GM12878 (cell line): Measurements from ENCODE around the gene ITGA2. TPM values are rescaled to one million over a fixed set of nuclear protein-coding genes. Genes with fewer than 3 reads are reported as not detected.

Experiments used
- ATAC-seq: fragments of 200-7000 bp; cut with Tn5 transposase; 3 replicates; pipeline ENCODE4 v1.9.1; 2020; ENCODE audit warnings: mild to moderate bottlenecking, moderate library complexity
- BruUV-seq: library from RNA; stranded (reverse); fragments of 400-500 nt; replicated peaks from 2 replicates; lab custom pipeline; 2021; lab: Mats Ljungman, UMichigan
- CTCF ChIA-PET: fragments of 300-600 bp; sonication (Branson Sonifier 250); formaldehyde crosslinking; extraction: SDS; loops from one replicate; lab custom pipeline; 2021; ENCODE audit warnings: inconsistent platforms; lab: Yijun Ruan, JAX
- POLR2A ChIA-PET: fragments of 350-600 bp; formaldehyde crosslinking; extraction: SDS; loops from one replicate; lab custom pipeline; 2021; ENCODE audit warnings: inconsistent platforms; lab: Charles Lee
- RAD21 ChIA-PET: fragments of 300-600 bp; sonication (Branson Sonifier 250); formaldehyde crosslinking; loops from one replicate; lab custom pipeline; 2023; ENCODE audit warnings: antibody characterized with exemption; ENCODE audit not compliant: unreplicated experiment; lab: Charles Lee
- SMC1A ChIA-PET: fragments of 300-600 bp; sonication (Branson Sonifier 250); formaldehyde crosslinking; loops from one replicate; lab custom pipeline; 2023; ENCODE audit not compliant: unreplicated experiment, uncharacterized antibody; lab: Charles Lee
- DNase-seq: peaks from one replicate; pipeline ENCODE4 v3.0.0-alpha.2; 2011; ENCODE audit warnings: low read depth, low spot score
- FAIRE-seq: peaks from 3 replicates; lab custom pipeline; 2011; peaks lifted over from hg19 to GRCh38; lab: Jason Lieb, UNC
- H2AFZ ChIP-seq: 2 replicates; pipeline ENCODE4 v1.6.0; 2011; ENCODE audit warnings: low read depth, low read length, control low read depth; ENCODE audit not compliant: control insufficient read depth
- H3K27ac ChIP-seq: 2 replicates; pipeline ENCODE4 v1.5.1; 2011; ENCODE audit warnings: control low read depth; ENCODE audit not compliant: control insufficient read depth, insufficient read depth
- H3K27me3 ChIP-seq, 2 experiments: replicated peaks in 1 of 2; 2 replicates each; pipeline versions ENCODE4 v1.6.0 to v1.6.1; 2011; ENCODE audit warnings: low read length in 1 of 2; ENCODE audit not compliant: control insufficient read depth in 2 of 2, insufficient read depth in 2 of 2
- H3K36me3 ChIP-seq, 2 experiments: 2 replicates each; pipeline ENCODE4 v1.5.1; 2011; ENCODE audit warnings: low read length in 1 of 2; ENCODE audit not compliant: control insufficient read depth in 2 of 2, insufficient read depth in 2 of 2
- H3K4me1 ChIP-seq: 2 replicates; pipeline ENCODE4 v1.6.1; 2011; ENCODE audit warnings: mild to moderate bottlenecking, low read length, moderate library complexity, mixed read lengths; ENCODE audit not compliant: control insufficient read depth, insufficient read depth
- H3K4me2 ChIP-seq: 2 replicates; pipeline ENCODE4 v1.6.0; 2011; ENCODE audit warnings: control low read depth; ENCODE audit not compliant: control insufficient read depth, insufficient read depth
- H3K4me3 ChIP-seq: fragments of 200-600 bp; sonication (generic); 2 replicates; pipeline ENCODE4 v1.5.1; 2016
- H3K79me2 ChIP-seq: 2 replicates; pipeline ENCODE4 v1.6.0; 2011; ENCODE audit warnings: low read length; ENCODE audit not compliant: control insufficient read depth, insufficient read depth
- H3K9ac ChIP-seq: 2 replicates; pipeline ENCODE4 v1.8.0; 2011; ENCODE audit warnings: low read length, control low read depth, mixed read lengths; ENCODE audit not compliant: control insufficient read depth, insufficient read depth
- H3K9me3 ChIP-seq: replicated peaks from 3 replicates; pipeline ENCODE4 v1.5.1; 2011; ENCODE audit warnings: mild to moderate bottlenecking, low read length; ENCODE audit not compliant: control insufficient read depth, insufficient read depth
- H4K20me1 ChIP-seq: 2 replicates; pipeline ENCODE4 v1.6.0; 2011; ENCODE audit not compliant: control insufficient read depth, insufficient read depth
- CREB1 ChIP-seq: IDR thresholded peaks from 2 replicates; pipeline ENCODE4 v1.6.1; 2012; ENCODE audit warnings: low read depth, mild to moderate bottlenecking, inconsistent platforms
- CREM ChIP-seq: IDR thresholded peaks from 2 replicates; pipeline ENCODE4 v1.6.1; 2014; ENCODE audit warnings: antibody characterized with exemption, low read depth
- LARP7 ChIP-seq: fragments of 450-650 bp; IDR thresholded peaks from 2 replicates; pipeline ENCODE4 v1.6.1; 2017; ENCODE audit warnings: mild to moderate bottlenecking
- NR2C1 ChIP-seq: fragments of 450-650 bp; IDR thresholded peaks from 2 replicates; pipeline ENCODE4 v1.6.1; 2017; ENCODE audit warnings: antibody characterized with exemption, mild to moderate bottlenecking, moderate library complexity
- PAX8 ChIP-seq: fragments of 450-650 bp; IDR thresholded peaks from 2 replicates; pipeline ENCODE4 v1.6.1; 2017; ENCODE audit warnings: mild to moderate bottlenecking, moderate library complexity
- SPI1 ChIP-seq: IDR thresholded peaks from 2 replicates; pipeline ENCODE4 v1.6.1; 2011; ENCODE audit warnings: low read depth, mild to moderate bottlenecking, low read length, moderate library complexity, borderline replicate concordance; ENCODE audit not compliant: insufficient read depth
- TAF1 ChIP-seq: IDR thresholded peaks from 2 replicates; pipeline ENCODE4 v1.6.1; 2011; ENCODE audit warnings: mild to moderate bottlenecking, low read depth, low read length, borderline replicate concordance
- ZNF217 ChIP-seq: fragments of 450-650 bp; IDR thresholded peaks from 2 replicates; pipeline ENCODE4 v1.6.1; 2017; ENCODE audit warnings: antibody characterized with exemption, mild to moderate bottlenecking
- WGBS: methylation state at CpG from one replicate; pipeline ENCODE4 v1.1.6; 2016; ENCODE audit warnings: low lambda C conversion rate; ENCODE audit not compliant: insufficient replicate concordance, insufficient coverage; ENCODE audit errors: missing lambda C conversion rate; 5-methylcytosine and 5-hydroxymethylcytosine counted together
- in situ Hi-C: fragments of 300-500 bp; cut with MboI; formaldehyde crosslinking; loops from 9 replicates; pipeline ENCODE4 v1.14.3; 2018; ENCODE audit warnings: mixed read lengths
- intact Hi-C: fragments of 100-400 bp; cut with micrococcal nuclease; formaldehyde crosslinking; loops from one replicate; pipeline ENCODE4 v1.14.2; 2022; ENCODE audit not compliant: unreplicated experiment
- polyA plus RNA-seq, 11 experiments: library from polyadenylated mRNA; depleted of rRNA in 4 of 11; unstranded in 6 of 11; stranded (reverse) in 5 of 11; fragments of >200 nt; fragmentation: Nextera tagmentation in 4 of 11; fragmentation: Illumina TruSeq in 1 of 11; extraction: Ambion mirVana in 4 of 11; extraction: Trizol in 1 of 11; gene quantifications; 1 replicate in 1 of 11; 2 replicates in 10 of 11; pipeline versions ENCODE4 v1.2.1 to v1.2.3, GENCODE V29; 2011 to 2016; ENCODE audit warnings: inconsistent platforms in 2 of 11, missing spikeins in 2 of 11, low read depth in 1 of 11
- total RNA-seq, 4 experiments: library from RNA; depleted of rRNA in 3 of 4; stranded (reverse); fragments of >200 nt in 3 of 4; fragmentation: Illumina TruSeq in 1 of 4; extraction: Trizol in 1 of 4; gene quantifications; 2 replicates each; pipeline versions ENCODE4 v1.2.1 to v1.2.3, GENCODE V29; 2013 to 2021
- TF ChIP-seq, protein P1 (sequence below): fragments of 450-650 bp; conservative IDR thresholded peaks from 2 replicates; pipeline ENCODE4 v1.6.1; 2017; ENCODE audit warnings: mild to moderate bottlenecking, moderate library complexity

ITGA2 gene
- total and polyA plus RNA-seq, 10 of the 15 experiments (the other 5 are each of a cell fraction or from before 2014, with no cell fraction given): under 0.01 to 0.13 (median 0.03) TPM; not detected in 6

DNA sequence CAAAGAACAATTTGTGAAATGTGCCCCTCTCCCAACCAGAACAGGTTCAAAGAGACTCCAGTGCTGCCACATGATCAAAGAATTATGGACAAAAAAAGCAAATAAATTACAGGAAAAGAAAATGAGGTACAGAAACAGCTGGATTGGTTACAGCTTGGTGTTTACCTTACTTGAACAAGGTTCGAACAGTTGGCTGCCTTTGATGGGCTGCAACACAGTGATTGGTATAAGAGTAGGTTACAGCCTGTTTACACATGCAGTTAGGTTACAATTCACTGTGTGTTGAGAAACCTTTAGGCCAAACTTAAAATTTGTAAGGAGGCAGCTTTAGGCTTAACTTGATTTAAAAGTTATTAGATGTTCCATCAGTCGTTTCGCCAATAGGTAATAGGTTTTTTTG lies 123.8 kb downstream of the ITGA2 start (continued):
- no peak for TF ChIP-seq NR2C1
- TF ChIP-seq SPI1: no peak
- TF ChIP-seq TAF1: no peak
- TF ChIP-seq ZNF217: no peak
- TF ChIP-seq, protein P1, sequence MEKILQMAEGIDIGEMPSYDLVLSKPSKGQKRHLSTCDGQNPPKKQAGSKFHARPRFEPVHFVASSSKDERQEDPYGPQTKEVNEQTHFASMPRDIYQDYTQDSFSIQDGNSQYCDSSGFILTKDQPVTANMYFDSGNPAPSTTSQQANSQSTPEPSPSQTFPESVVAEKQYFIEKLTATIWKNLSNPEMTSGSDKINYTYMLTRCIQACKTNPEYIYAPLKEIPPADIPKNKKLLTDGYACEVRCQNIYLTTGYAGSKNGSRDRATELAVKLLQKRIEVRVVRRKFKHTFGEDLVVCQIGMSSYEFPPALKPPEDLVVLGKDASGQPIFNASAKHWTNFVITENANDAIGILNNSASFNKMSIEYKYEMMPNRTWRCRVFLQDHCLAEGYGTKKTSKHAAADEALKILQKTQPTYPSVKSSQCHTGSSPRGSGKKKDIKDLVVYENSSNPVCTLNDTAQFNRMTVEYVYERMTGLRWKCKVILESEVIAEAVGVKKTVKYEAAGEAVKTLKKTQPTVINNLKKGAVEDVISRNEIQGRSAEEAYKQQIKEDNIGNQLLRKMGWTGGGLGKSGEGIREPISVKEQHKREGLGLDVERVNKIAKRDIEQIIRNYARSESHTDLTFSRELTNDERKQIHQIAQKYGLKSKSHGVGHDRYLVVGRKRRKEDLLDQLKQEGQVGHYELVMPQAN: no peak
- TF ChIP-seq PAX8: no peak
- no peak for TF ChIP-seq CREB1
- TF ChIP-seq, all 136 proteins: peak for 0

DNA sequence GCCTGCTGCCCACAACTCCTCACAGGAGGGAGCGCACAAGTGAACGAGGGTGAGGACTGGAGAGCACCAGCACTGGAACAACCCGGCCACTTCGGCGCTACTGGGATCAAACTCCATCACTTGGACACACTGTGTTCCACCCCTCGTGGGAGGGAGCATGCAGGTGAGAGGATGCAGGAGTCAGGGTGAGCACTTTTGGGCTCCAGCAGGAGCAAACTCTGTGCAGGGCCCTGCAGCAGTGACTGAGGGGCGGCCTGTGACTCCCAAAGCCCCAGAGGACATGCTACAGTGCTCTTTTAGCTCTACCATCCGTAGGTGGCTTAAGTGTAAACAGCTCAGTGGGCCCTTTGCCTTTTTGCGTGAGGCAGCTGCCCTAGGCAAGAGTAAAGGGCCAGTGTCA lies 124.8 kb downstream of the ITGA2 start:
- H3K4me2 ChIP-seq: no peak overlapping the region
- ATAC-seq (no peak), DNase-seq (no peak)
- intact Hi-C loops: no loop called here
- H3K79me2 ChIP-seq: peaks cover 2% of the 10 kb centered on the region
- no peak overlapping the region for H3K9ac ChIP-seq
- no peak overlapping the region for H3K27ac ChIP-seq
- TF ChIP-seq LARP7 (no peak), CREB1 (no peak), CREM (no peak)
- TF ChIP-seq, all 136 proteins: peak for 0
- in situ Hi-C loops: no loop called here
- H3K4me3 ChIP-seq: no peak overlapping the region
- H3K36me3 ChIP-seq: no peaks in the 10 kb centered on the region
- RAD21 ChIA-PET: no interaction called here
- H4K20me1 ChIP-seq: no peaks in the 10 kb centered on the region
- H3K4me1 ChIP-seq: peaks cover 5% of the 10 kb centered on the region; the same call in 1 of the 2 replicates
- no TSS peak for BruUV-seq
- 87% methylated on average over 9 of the region's 9 CpGs for WGBS
- POLR2A ChIA-PET: no interaction called here
- H3K27me3 ChIP-seq: no peaks in the 10 kb centered on the region; a peak in 1 of 4 replicates
- H2AFZ ChIP-seq: no peak overlapping the region
- SMC1A ChIA-PET: no interaction called here
- CTCF ChIA-PET: interaction anchor here (4.1 kb wide), 1 partner anchor 165 kb away, joined by 16 read pairs; no protein-coding TSS in a partner anchor
- no peak for FAIRE-seq
- no peaks in the 10 kb centered on the region for H3K9me3 ChIP-seq
